ENCODE results near the gene MRPL16. TPM values are rescaled to one million over a fixed set of nuclear protein-coding genes. Genes with fewer than 3 reads are reported as not detected.
"Not testable (repeated sequence)": the region's sequence is repeated elsewhere in the genome, so short reads cannot be mapped to it uniquely, and the experiment has no call there.

Gene MRPL16
- total RNA-seq, 1 donor from 2014 or later = 36.4 TPM

DNA sequence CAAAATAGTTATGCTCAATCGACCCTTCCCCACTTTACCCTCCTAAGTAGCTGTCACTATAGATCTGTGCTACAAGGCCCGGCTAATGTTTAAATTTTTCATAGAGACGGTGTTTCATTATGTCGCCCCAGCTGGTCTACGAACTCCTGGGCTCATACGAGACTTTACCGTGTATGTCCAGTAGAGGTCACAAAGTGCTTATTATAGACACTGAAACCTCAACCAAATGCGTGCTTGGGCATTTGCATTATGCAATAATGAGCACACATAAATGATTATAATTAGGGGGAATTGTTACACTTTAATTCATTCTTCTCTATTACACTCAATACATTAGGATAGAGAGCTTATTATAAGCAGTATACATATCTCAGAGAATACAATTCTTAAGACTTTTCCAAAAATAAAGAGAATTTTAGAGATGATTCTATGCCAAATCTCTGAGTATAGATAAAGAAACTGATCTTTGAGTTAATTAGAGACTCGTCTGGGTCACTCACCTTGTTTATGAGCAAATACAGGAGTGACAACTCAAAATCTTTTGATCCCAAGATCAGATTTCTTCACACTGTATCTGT is 12.5 kb upstream of the MRPL16 start:
- Mint-ChIP-seq H3K4me3 (ENCODE audit: unreplicated experiment) (no peak overlapping the region), H3K27me3 (ENCODE audit: unreplicated experiment) (no peaks in the 10 kb centered on the region), H3K36me3 (ENCODE audit: unreplicated experiment) (no peaks in the 10 kb centered on the region), H3K9me3 (ENCODE audit: unreplicated experiment) (no peaks in the 10 kb centered on the region), H3K27ac (ENCODE audit: unreplicated experiment) (no peak overlapping the region), H3K4me1 (ENCODE audit: low read depth, unreplicated experiment) (no peaks in the 10 kb centered on the region)
- peak; percentile 67 for TF ChIP-seq CTCF (IDR thresholded peaks at IDR 0.05; ENCODE audit: partially characterized antibody, unreplicated experiment)
- peak; percentile 22 for DNase-seq

DNA sequence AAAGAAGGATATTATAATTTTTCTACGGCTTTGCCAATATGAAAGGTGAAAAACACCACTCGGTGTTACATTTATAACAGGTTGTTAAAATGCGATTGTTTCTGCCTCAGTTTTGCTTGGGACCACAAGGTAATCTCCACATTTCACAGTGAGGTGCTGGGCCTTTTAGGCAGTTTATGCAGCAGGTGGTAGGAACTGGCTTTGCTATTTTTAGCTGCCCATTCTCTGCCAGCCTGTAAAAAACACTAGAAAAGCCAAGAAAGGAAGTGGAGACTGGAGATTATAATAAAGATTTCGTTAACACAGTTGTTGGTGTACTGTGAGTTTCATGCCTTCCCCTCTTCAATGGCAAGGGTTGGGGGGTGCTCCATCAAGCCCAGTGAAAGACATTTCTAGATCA is 8.0 kb upstream of the MRPL16 start:
- H3K36me3 Mint-ChIP-seq (ENCODE audit: unreplicated experiment) = no peaks in the 10 kb centered on the region
- no peaks in the 10 kb centered on the region for H3K4me1 Mint-ChIP-seq (ENCODE audit: low read depth, unreplicated experiment)
- H3K4me3 Mint-ChIP-seq (ENCODE audit: unreplicated experiment) = no peak overlapping the region
- no peak for DNase-seq
- no peaks in the 10 kb centered on the region for H3K27me3 Mint-ChIP-seq (ENCODE audit: unreplicated experiment)
- no peaks in the 10 kb centered on the region for H3K9me3 Mint-ChIP-seq (ENCODE audit: unreplicated experiment)
- no peak overlapping the region for H3K27ac Mint-ChIP-seq (ENCODE audit: unreplicated experiment)
- TF ChIP-seq CTCF (IDR thresholded peaks at IDR 0.05; ENCODE audit: partially characterized antibody, unreplicated experiment) = no peak

- H3K27me3 Mint-ChIP-seq (ENCODE audit: unreplicated experiment); H3K4me1 Mint-ChIP-seq (ENCODE audit: low read depth, unreplicated experiment); H3K36me3 Mint-ChIP-seq (ENCODE audit: unreplicated experiment); H3K9me3 Mint-ChIP-seq (ENCODE audit: unreplicated experiment); DNase-seq; H3K27ac Mint-ChIP-seq (ENCODE audit: unreplicated experiment); H3K4me3 Mint-ChIP-seq (ENCODE audit: unreplicated experiment): not testable (repeated sequence)
Observed at GRCh38 chr11:59816434-59816833, 5.9 kb upstream of the MRPL16 start.

- no peak for TF ChIP-seq CTCF (IDR thresholded peaks at IDR 0.05; ENCODE audit: partially characterized antibody, unreplicated experiment)
- Mint-ChIP-seq H3K9me3 (ENCODE audit: unreplicated experiment) (no peaks in the 10 kb centered on the region), H3K27ac (ENCODE audit: unreplicated experiment) (no peak overlapping the region), H3K4me1 (ENCODE audit: low read depth, unreplicated experiment) (peaks cover 5% of the 10 kb centered on the region), H3K4me3 (ENCODE audit: unreplicated experiment) (no peak overlapping the region), H3K27me3 (ENCODE audit: unreplicated experiment) (no peaks in the 10 kb centered on the region), H3K36me3 (ENCODE audit: unreplicated experiment) (no peaks in the 10 kb centered on the region)
- no peak for DNase-seq
Observed at GRCh38 chr11:59815754-59816153, 5.2 kb upstream of the MRPL16 start.

DNA sequence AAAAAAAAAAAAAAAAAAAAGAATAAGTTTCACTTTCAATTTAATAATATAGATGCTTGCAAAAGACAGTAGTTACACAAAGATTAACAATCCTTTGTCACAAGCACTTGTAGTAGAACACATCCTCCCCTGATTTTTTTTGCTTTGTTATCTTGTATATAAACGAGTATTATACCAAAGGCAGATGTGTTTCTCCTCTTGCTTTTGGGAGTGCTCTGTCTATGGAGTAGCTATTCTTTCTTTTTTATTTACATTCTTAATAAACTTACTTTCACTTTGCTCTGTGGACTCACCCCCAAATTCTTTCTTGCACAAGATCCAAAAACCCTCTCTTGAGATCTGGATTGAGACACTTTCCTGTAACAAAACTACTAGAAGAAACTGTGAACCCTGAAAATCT is 3.4 kb upstream of the MRPL16 start:
- peaks cover 5% of the 10 kb centered on the region for H3K4me1 Mint-ChIP-seq (ENCODE audit: low read depth, unreplicated experiment)

More for the DNA sequence above, 3.4 kb upstream of the MRPL16 start:
- Mint-ChIP-seq H3K27me3 (ENCODE audit: unreplicated experiment) (peaks cover 3% of the 10 kb centered on the region), H3K4me3 (ENCODE audit: unreplicated experiment) (no peak overlapping the region), H3K9me3 (ENCODE audit: unreplicated experiment) (no peaks in the 10 kb centered on the region), H3K36me3 (ENCODE audit: unreplicated experiment) (no peaks in the 10 kb centered on the region), H3K27ac (ENCODE audit: unreplicated experiment) (no peak overlapping the region)
- TF ChIP-seq CTCF (IDR thresholded peaks at IDR 0.05; ENCODE audit: partially characterized antibody, unreplicated experiment) = no peak
- no peak for DNase-seq
